Pancreas (tissue), 10 donors: ENCODE measurements around the gene AAK1. TPM values are rescaled to one million over a fixed set of nuclear protein-coding genes. Genes with fewer than 3 reads are reported as not detected.

Experiments used
- ATAC-seq, 4 donors: fragments of 200-7000 bp; cut with Tn5 transposase; one replicate each; pipeline versions ENCODE4 v1.8.0 to v1.9.1; 2020; ENCODE audit warnings: mild to moderate bottlenecking in 4 of 4, moderate library complexity in 4 of 4
- DNase-seq, 6 donors: peaks; one replicate each; pipeline ENCODE4 v3.0.0-alpha.2; 2020
- FAIRE-seq: peaks from 2 replicates; lab custom pipeline; 2012; peaks lifted over from hg19 to GRCh38; lab: Jason Lieb, UNC
- H3K27ac ChIP-seq, 4 donors: fragments of 200-600 bp; sonication (generic); 1 replicate in 3 of 4; 2 replicates in 1 of 4; pipeline versions ENCODE4 v1.5.0 to v1.8.0; 2020
- H3K27me3 ChIP-seq, 4 donors: fragments of 200-600 bp; one replicate each; pipeline ENCODE4 v1.8.0; 2021
- H3K36me3 ChIP-seq, 3 donors: fragments of 200-600 bp; sonication (generic) in 1 of 3; one replicate each; pipeline versions ENCODE4 v1.5.0 to v1.8.0; 2020 to 2021
- H3K4me1 ChIP-seq, 3 donors: fragments of 200-600 bp; one replicate each; pipeline ENCODE4 v1.8.0; 2021
- H3K4me3 ChIP-seq, 4 donors: fragments of 200-600 bp; sonication (generic) in 2 of 4; one replicate each; pipeline versions ENCODE4 v1.5.0 to v1.8.0; 2020 to 2021
- H3K9me3 ChIP-seq, 4 donors: fragments of 200-600 bp; one replicate each; pipeline ENCODE4 v1.8.0; 2021
- WGBS, 2 donors: extraction: QIAGEN DNeasy Blood & Tissue Kit; methylation state at CpG; one replicate each; pipeline ENCODE4 v1.1.7; 2013; 5-methylcytosine and 5-hydroxymethylcytosine counted together
- intact Hi-C, 3 donors: fragments of 100-400 bp; cut with DNase I; formaldehyde crosslinking; loops; one replicate each; pipeline versions ENCODE4 v1.11.1 to v1.14.2; 2022
- polyA plus RNA-seq, 2 donors: library from polyadenylated mRNA; stranded (reverse); fragments of 200-250 nt; gene quantifications; one replicate each; pipeline ENCODE4 v1.2.3, GENCODE V29; 2013
- total RNA-seq, 6 donors: library from RNA; stranded (reverse); fragmentation: NEBNext Ultra II Directional in 4 of 6; extraction: Animal tissue kit (Norgen Biotek cat#: 25700) in 4 of 6; gene quantifications; one replicate each; pipeline versions ENCODE4 v1.2.1 to v1.2.4, GENCODE V29; 2021 to 2023
- TF ChIP-seq, protein P1 (sequence below), 4 donors: fragments of 200-600 bp; sonication (generic) in 3 of 4; IDR thresholded peaks; one replicate each; pipeline versions ENCODE4 v1.5.0 to v1.8.0; 2021; ENCODE audit warnings: antibody characterized with exemption in 4 of 4
- donor health status: healthy with polysubstance abuse.
- donor health status: DM: no; HTN: no; CAD: no; lungs with moderate emphysema.
- donor health status: DM: no; HTN: no; CAD: no.
- donor health status: control.
- donor health status: control.
- donor health status: Bipolar disorder and iron deficiency.
- donor health status: DM: yes; HTN: yes; CAD: no.
- donor health status: DM: no; HTN: no; CAD: no.
- donor health status: DM: no; HTN: no; CAD: no.
- donor health status: DM: yes; HTN: yes; CAD: no.

AAK1 gene
- total and polyA plus RNA-seq, 8 donors: 20.6 to 45.1 (median 32.5) TPM

GRCh38 chr2:69529480-69529879 lies 114.1 kb downstream of the AAK1 start:
- peaks cover 0 to 44% (median 21%) of the 10 kb centered on the region in 3 donors for H3K36me3 ChIP-seq
- no peaks in the 10 kb centered on the region for H3K9me3 ChIP-seq
- H3K4me1 ChIP-seq: no peaks in the 10 kb centered on the region
- intact Hi-C loops: no loop called here
- no peaks in the 10 kb centered on the region for H3K27me3 ChIP-seq
- H3K27ac ChIP-seq: no peak overlapping the region
- no peak for ATAC-seq
- 74 to 86% methylated on average over 2 of the region's 2 CpGs for WGBS, 2 donors
- H3K4me3 ChIP-seq: no peak overlapping the region
- no peak for FAIRE-seq
- DNase-seq: no peak
- TF ChIP-seq, protein P1, sequence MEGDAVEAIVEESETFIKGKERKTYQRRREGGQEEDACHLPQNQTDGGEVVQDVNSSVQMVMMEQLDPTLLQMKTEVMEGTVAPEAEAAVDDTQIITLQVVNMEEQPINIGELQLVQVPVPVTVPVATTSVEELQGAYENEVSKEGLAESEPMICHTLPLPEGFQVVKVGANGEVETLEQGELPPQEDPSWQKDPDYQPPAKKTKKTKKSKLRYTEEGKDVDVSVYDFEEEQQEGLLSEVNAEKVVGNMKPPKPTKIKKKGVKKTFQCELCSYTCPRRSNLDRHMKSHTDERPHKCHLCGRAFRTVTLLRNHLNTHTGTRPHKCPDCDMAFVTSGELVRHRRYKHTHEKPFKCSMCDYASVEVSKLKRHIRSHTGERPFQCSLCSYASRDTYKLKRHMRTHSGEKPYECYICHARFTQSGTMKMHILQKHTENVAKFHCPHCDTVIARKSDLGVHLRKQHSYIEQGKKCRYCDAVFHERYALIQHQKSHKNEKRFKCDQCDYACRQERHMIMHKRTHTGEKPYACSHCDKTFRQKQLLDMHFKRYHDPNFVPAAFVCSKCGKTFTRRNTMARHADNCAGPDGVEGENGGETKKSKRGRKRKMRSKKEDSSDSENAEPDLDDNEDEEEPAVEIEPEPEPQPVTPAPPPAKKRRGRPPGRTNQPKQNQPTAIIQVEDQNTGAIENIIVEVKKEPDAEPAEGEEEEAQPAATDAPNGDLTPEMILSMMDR (IDR thresholded peaks at IDR 0.05): no peak

GRCh38 chr2:69525261-69525660 lies 118.3 kb downstream of the AAK1 start:
- H3K4me3 ChIP-seq: no peak overlapping the region
- ATAC-seq: no peak
- no peak for FAIRE-seq
- H3K27ac ChIP-seq: no peak overlapping the region
- H3K27me3 ChIP-seq: no peaks in the 10 kb centered on the region
- peaks cover 0 to 41% (median 26%) of the 10 kb centered on the region in 3 donors for H3K36me3 ChIP-seq
- 90 to 94% methylated on average over 3 of the region's 3 CpGs for WGBS, 2 donors
- H3K9me3 ChIP-seq: no peaks in the 10 kb centered on the region
- no peak for DNase-seq
- TF ChIP-seq, protein P1 (IDR thresholded peaks at IDR 0.05): no peak
- intact Hi-C loops: no loop called here
- no peaks in the 10 kb centered on the region for H3K4me1 ChIP-seq

DNA sequence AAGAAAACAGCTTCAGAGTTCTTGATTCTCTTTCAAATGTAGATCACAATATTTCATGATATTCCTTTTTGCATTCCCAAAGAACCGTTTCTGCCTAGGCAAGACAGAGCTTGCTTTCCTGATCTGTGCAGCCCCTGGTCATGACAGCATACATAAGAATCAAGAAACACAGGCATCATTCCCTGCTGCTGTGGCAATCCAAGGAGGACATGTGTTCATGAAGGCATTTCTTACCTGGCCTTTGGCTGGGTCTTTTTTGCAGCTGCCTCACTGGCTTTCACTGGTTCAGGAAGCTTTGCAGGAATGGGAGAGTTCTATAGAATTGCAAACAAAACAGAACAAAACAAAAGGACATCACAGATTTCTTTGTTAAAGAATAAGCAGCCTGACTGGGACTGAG lies 118.7 kb downstream of the AAK1 start:
- Histone ChIP-seq H3K27ac (no peak overlapping the region), H3K9me3 (no peaks in the 10 kb centered on the region), H3K27me3 (no peaks in the 10 kb centered on the region), H3K36me3 (peaks cover 0 to 38% (median 26%) of the 10 kb centered on the region in 3 donors), H3K4me1 (no peaks in the 10 kb centered on the region), H3K4me3 (no peak overlapping the region)
- ATAC-seq (no peak), DNase-seq (no peak), FAIRE-seq (no peak)
- TF ChIP-seq, protein P1 (IDR thresholded peaks at IDR 0.05): no peak
- WGBS, 2 donors: 91 to 95% methylated on average over 1 of the region's 1 CpG
- intact Hi-C loops: no loop called here

- H3K4me1 ChIP-seq: no peaks in the 10 kb centered on the region
- 62 to 65% methylated on average over 2 of the region's 2 CpGs for WGBS, 2 donors
- H3K4me3 ChIP-seq: no peak overlapping the region
- peaks cover 0 to 47% (median 23%) of the 10 kb centered on the region in 3 donors for H3K36me3 ChIP-seq
- DNase-seq (no peak), ATAC-seq (no peak), FAIRE-seq (no peak)
- H3K9me3 ChIP-seq: no peaks in the 10 kb centered on the region
- TF ChIP-seq, protein P1 (IDR thresholded peaks at IDR 0.05): no peak
- H3K27ac ChIP-seq: no peak overlapping the region
- intact Hi-C loops: no loop called here
- no peaks in the 10 kb centered on the region for H3K27me3 ChIP-seq
Measured at GRCh38 chr2:69521747-69522146, 121.8 kb downstream of the AAK1 start.

DNA sequence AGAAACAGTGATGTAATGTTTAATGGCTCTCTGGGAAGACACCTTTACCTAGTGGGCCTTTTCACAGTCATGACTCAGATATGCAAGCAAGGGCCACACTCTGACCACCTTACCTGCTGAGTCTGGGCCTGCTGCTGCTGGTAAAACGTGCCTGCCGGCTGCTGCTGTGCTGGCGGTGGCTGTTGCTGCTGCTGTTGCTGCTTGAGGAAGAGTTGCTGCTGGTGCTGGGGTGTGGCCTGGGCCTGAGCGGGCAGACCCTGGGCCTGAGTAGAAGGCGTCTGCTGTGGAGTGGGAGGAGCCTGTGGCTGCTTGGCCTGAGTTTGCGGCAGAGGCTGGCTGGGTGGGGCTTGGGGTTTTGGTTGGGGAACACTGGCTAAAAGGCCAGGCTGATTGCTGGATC lies 124.7 kb downstream of the AAK1 start:
- no peak for FAIRE-seq
- H3K27ac ChIP-seq: no peak overlapping the region
- no peaks in the 10 kb centered on the region for H3K9me3 ChIP-seq
- H3K27me3 ChIP-seq: no peaks in the 10 kb centered on the region
- DNase-seq: peak in 1 of 6 donors; percentile 62
- TF ChIP-seq, protein P1 (IDR thresholded peaks at IDR 0.05): no peak
- H3K36me3 ChIP-seq: peaks cover 0 to 36% (median 5%) of the 10 kb centered on the region in 3 donors
- ATAC-seq: no peak
- WGBS, 2 donors: 91 to 94% methylated on average over 6 of the region's 6 CpGs
- intact Hi-C loops: no loop called here
- H3K4me3 ChIP-seq: no peak overlapping the region
- H3K4me1 ChIP-seq: no peaks in the 10 kb centered on the region
